ENCODE data around the gene NHLH1. TPM values are rescaled to one million over a fixed set of nuclear protein-coding genes. Genes with fewer than 3 reads are reported as not detected.

The NHLH1 gene
- under 1 TPM; 0.10 to 0.33 (median 0.19) TPM for polyA plus RNA-seq (ENCODE audit: insufficient read length in 4 of 4)

GRCh38 chr1:160366731-160367515, at the start of gene NHLH1:
TSS of gene NHLH1 (plus strand) at chr1:160367071. CDS start at chr1:160370732, 3,661 bp downstream.
- DNase-seq (ENCODE audit: low read depth in 4 of 4, low spot score in 2 of 4): no peak

- no peak for DNase-seq (ENCODE audit: low read depth in 4 of 4, low spot score in 2 of 4)
Measured at GRCh38 chr1:160322831-160323230, 44.0 kb upstream of the NHLH1 start.

DNA sequence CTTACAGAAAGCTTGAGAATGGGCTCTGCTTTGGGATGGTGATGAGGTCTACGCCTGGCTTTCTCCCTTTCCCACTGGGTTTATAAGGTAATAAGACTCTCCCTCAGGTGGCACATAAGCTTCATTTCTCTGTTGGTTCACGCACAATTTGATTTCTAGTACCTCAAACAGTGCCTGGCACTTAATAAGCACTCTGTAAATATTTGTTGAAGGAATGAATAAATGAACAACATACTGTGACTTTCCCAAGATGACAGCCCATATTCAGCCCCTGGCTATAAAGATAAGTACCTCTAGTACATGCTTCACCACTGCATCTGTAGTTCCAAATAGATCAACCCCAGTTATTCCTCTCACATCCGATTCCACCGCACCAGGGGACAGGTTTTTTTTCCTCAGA, 41.6 kb upstream of the NHLH1 start:
- no peak for DNase-seq (ENCODE audit: low read depth in 4 of 4, low spot score in 2 of 4)

GRCh38 chr1:160326418-160326817, 40.5 kb upstream of the NHLH1 start:
- no peak for DNase-seq (ENCODE audit: low read depth in 4 of 4, low spot score in 2 of 4)

- DNase-seq (ENCODE audit: low read depth in 4 of 4, low spot score in 2 of 4): no peak
Measured at GRCh38 chr1:160328184-160328583, 38.7 kb upstream of the NHLH1 start.

DNA sequence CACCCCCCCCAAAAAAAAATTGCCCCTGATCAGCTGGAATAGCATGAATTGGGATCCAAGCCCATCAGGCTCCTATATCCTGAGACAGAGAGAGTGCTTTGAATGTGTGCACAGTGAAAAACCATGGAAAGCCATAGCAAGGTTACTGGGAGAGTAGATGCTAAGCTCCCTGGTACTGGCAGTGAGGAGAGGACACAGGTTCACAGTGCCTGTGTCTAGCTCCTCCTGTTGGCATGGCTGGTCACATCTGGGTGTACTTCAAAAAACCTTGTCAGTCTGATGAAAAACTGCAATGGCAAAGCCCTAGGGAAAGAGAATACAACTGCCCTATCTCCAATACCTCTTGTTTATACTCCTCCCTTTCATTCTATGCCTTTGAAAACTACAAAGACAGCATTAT, 36.8 kb upstream of the NHLH1 start:
- no peak for DNase-seq (ENCODE audit: low read depth in 4 of 4, low spot score in 2 of 4)

DNA sequence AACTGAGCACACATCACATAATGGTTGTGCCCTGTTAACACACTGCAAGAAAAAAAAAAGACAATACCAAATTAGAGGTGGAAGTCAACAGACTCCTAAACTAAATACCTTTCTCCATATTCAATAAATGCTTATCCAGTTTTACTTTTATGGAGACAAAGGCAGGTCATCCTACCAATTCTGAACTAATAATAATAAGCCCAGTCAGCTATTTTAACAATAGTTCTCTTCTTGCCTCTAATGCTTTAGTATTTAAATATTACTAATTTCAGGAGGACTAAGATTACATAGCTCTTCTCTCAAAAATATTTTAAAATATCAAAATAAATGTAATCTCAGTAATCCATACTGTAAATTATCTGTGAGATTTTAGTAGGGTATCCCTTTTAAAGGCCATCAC, 34.4 kb upstream of the NHLH1 start:
- no peak for DNase-seq (ENCODE audit: low read depth in 4 of 4, low spot score in 2 of 4)

GRCh38 chr1:160338580-160338979, 28.3 kb upstream of the NHLH1 start:
- no peak for DNase-seq (ENCODE audit: low read depth in 4 of 4, low spot score in 2 of 4)

DNA sequence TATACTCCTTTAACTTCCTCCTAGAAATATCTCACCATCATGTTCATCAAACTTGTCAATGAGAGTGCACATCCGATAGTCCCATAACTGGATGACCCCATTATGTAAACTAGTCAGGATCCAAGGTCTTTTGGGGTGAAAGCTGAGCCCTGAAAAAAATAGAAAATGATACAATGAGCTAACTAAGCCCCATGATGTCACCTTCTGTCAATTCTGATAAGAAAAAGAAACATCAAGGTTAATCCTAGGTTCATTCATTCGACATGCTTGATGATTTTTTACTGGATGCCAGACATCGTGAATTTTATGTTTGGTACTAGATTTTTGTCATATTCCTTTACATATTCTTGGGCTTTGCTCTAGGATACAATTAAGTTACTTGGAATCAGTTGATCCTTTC, 26.7 kb upstream of the NHLH1 start:
- DNase-seq (ENCODE audit: low read depth in 4 of 4, low spot score in 2 of 4): no peak

DNA sequence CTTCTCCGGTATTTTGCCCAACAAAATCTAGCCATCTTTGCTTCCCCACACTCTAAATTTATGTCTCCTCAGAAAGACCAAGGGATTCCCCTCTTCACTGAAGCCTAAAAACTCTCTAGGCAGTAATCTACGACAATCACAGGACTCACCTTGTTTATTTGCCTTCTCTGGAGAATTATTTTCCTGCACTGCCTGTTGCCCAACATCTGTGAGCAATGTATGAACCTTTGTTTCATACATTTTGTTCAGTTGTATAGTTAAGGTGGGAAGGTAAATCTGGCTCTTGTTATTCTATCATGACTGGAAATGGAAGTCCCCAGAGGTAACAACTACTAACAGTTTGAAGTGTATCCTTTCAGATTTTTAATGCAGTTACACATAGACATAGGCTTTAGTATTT, 26.0 kb upstream of the NHLH1 start:
- no peak for DNase-seq (ENCODE audit: low read depth in 4 of 4, low spot score in 2 of 4)

GRCh38 chr1:160342526-160342925, 24.3 kb upstream of the NHLH1 start:
- DNase-seq (ENCODE audit: low read depth in 4 of 4, low spot score in 2 of 4): peak in 2 of 4 donors; percentile 21 to 34

GRCh38 chr1:160342953-160343869, 23.7 kb upstream of the NHLH1 start, which contains the start of the genes COPA and NCSTN:
TSS of gene COPA (minus strand) at chr1:160343250. CDS start at chr1:160343170, 80 bp downstream.
TSS of gene NCSTN (plus strand) at chr1:160343383. CDS start at chr1:160343397, 14 bp downstream.
- DNase-seq (ENCODE audit: low read depth in 4 of 4, low spot score in 2 of 4): peak; percentile 81 to 95 (median 90)

- DNase-seq (ENCODE audit: low read depth in 4 of 4, low spot score in 2 of 4): no peak
Measured at GRCh38 chr1:160344241-160344640, 22.6 kb upstream of the NHLH1 start.

DNA sequence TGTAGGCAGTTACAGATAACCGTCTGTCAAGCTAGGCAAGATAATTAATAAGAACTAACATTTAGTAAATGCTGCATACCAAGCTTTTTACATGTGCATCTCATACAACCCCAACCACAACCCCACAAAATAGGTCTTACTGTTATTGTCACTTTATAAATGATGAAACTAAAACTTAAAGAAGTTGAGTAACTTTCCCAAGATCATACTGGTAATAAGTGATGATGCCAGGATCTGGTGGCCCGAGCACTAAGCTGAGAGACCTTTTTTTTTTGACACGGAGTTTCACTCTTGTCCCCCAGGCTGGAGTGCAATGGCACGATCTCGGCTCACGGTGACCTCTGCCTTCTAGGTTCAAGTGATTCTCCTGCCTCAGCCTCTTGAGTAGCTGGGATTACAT, 21.9 kb upstream of the NHLH1 start:
- no peak for DNase-seq (ENCODE audit: low read depth in 4 of 4, low spot score in 2 of 4)

- DNase-seq (ENCODE audit: low read depth in 4 of 4, low spot score in 2 of 4): no peak
Measured at GRCh38 chr1:160346463-160346862, 20.4 kb upstream of the NHLH1 start.

GRCh38 chr1:160346958-160347357, 19.9 kb upstream of the NHLH1 start:
- DNase-seq (ENCODE audit: low read depth in 4 of 4, low spot score in 2 of 4): no peak

- no peak for DNase-seq (ENCODE audit: low read depth in 4 of 4, low spot score in 2 of 4)
Measured at GRCh38 chr1:160351629-160352028, 15.2 kb upstream of the NHLH1 start.

GRCh38 chr1:160352555-160352954, 14.3 kb upstream of the NHLH1 start:
- no peak for DNase-seq (ENCODE audit: low read depth in 4 of 4, low spot score in 2 of 4)

- DNase-seq (ENCODE audit: low read depth in 4 of 4, low spot score in 2 of 4): no peak
Measured at GRCh38 chr1:160353223-160353622, 13.6 kb upstream of the NHLH1 start.

DNA sequence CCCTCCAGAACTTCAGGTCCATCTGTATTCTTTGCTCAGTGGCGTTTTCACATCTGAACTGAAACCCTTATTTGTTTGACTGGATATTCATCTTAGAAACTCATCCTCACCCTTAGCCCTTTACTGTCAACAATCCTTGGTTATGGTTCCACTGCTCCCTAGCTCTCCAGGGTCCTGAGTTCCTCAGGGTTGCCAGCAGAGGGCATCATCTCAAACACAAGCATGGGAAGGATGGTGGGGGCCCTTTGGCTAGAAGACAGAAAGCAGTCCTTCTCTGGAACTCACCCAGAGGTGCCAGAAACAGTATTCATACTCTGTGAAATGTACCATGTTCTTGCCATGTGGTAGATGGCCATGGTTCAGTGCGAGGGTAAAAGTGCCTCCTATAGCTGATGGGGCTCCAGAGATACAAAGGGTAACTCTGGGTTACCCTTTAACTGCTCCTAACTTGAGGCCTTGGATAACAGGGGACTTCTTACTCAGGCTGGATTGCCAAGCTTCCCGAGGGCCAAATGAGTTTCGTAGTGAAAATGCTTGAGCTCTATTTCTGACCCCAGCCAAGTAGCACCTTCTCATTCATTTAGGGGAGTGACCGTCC, 12.4 kb upstream of the NHLH1 start:
- DNase-seq (ENCODE audit: low read depth in 4 of 4, low spot score in 2 of 4): no peak

Measured in left renal cortex interstitium (tissue), 4 donors.